ENCODE data around the gene APPL1. TPM values are rescaled to one million over a fixed set of nuclear protein-coding genes. Genes with fewer than 3 reads are reported as not detected.

The APPL1 gene, protein sequence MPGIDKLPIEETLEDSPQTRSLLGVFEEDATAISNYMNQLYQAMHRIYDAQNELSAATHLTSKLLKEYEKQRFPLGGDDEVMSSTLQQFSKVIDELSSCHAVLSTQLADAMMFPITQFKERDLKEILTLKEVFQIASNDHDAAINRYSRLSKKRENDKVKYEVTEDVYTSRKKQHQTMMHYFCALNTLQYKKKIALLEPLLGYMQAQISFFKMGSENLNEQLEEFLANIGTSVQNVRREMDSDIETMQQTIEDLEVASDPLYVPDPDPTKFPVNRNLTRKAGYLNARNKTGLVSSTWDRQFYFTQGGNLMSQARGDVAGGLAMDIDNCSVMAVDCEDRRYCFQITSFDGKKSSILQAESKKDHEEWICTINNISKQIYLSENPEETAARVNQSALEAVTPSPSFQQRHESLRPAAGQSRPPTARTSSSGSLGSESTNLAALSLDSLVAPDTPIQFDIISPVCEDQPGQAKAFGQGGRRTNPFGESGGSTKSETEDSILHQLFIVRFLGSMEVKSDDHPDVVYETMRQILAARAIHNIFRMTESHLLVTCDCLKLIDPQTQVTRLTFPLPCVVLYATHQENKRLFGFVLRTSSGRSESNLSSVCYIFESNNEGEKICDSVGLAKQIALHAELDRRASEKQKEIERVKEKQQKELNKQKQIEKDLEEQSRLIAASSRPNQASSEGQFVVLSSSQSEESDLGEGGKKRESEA
- 10 to 100 TPM; 19.1 to 57.9 (median 43.2) TPM for polyA plus RNA-seq

DNA sequence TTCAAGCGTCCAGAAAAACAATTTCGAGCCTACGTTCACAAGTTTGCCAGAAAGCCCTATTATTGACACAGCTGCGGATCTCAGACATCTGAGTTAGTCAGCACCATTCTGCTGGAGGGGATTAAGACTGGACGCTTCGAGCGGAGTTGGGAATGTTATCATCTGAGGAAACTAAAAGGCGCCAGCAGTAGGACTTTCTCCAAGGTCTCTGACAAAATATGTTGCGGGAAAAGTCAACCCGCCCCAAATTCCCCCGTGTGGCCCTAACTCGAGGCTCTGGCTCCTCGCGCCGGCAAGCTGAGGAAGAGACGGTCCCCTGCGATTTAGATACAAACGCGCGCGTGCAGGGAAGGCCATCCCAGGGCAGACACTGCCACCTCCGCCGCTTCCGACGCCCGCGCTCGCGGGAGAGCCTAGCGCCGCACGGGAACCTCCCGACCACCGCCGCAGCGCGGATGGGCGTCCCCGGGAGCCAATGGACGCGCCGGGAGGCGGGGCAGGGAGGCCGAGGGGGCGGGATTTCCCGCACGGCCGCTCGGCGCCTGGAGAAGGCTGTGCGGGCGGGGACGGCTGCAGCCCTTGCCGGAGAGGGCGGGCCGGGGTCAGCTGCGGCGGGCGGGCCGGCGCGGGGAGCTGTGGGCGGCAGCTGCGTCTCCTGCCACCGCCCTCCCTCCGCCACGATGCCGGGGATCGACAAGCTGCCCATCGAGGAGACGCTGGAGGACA, at the start of gene APPL1:
Gene APPL1 (plus strand): TSS at position 526 of the 726 bp plus-strand sequence. CDS start 155 bp downstream, at position 681.
- peaks cover 0 to 5% (median 4%) of the 10 kb centered on the region in 3 donors for H3K27me3 Mint-ChIP-seq (ENCODE audit: low read depth in 3 of 3)
- peak within 1 kb of the TSS; percentile 88 to 96 (median 94) for H3K4me3 Mint-ChIP-seq
- peaks cover 21 to 33% of the 10 kb centered on the region in 2 donors for H3K4me1 Mint-ChIP-seq
- no peaks in the 10 kb centered on the region for H3K9me3 Mint-ChIP-seq
- H3K36me3 Mint-ChIP-seq, result no peaks in the 10 kb centered on the region
- peak; percentile 90 to 91 (median 91) for DNase-seq
- H3K27ac Mint-ChIP-seq, result peak within 1 kb of the TSS; percentile 77 to 92 (median 85)

DNA sequence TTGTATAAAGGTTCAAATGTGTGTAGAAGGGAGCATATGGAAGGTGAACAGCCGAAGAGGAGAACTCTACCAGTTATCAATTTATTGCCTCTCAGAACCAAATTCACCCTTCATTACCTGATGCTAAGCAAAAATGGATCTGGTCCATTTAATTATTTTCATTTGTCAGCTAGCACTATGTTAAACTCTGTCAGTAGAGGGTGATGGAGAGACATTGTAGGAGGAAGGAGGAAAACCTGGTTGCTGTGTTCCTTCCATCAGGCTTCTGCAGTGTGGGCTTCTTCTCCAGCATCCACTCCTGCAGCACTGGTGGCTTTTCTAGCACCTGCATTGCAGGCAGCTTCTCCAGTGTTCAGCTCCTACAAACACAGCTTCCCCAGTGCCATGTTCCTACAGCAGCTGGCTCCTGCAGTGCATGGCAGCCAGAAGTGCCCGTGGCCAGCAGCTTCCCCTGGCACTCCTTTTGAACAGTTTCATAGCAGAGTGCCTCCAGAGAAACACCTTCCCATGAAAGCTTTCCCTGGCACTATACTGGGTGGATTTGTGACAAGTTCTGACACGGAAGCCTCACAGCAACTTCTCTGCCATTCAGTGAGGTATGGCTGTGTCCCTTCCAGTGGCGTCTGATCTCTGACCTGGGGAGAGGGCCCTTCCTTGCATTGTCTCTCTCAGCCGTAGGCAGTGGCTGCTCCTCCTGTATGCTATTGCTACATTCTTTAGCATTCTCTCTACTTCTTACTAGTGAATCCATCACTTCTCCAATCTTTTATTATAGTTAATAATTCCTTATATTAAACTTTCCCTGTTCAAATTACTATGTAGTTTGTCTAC, 47.7 kb upstream of the APPL1 start:
- Mint-ChIP-seq H3K4me1 (no peaks in the 10 kb centered on the region), H3K27me3 (ENCODE audit: low read depth in 3 of 3) (peaks cover 0 to 16% (median 3%) of the 10 kb centered on the region in 3 donors), H3K27ac (no peak overlapping the region), H3K36me3 (no peaks in the 10 kb centered on the region), H3K9me3 (no peaks in the 10 kb centered on the region), H3K4me3 (no peak overlapping the region)
- no peak for DNase-seq

DNA sequence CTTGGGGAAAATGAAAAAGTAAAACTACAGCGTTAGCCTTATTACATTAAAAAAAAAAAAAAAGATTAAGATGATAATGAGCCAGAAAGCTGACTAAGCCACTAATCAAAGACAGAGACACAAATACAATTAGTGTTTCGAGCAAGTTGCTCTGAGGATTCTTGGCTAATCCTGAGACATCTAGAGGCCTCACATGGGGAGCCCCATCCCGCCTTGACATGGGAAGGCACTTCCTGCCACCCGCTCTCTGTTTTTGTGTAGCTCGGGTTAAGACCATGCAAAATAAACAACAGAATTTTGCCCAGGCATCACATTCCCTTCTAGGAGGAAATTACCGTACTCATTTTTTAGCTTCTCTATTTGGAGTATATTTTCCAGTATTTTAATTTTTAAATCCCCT, 43.0 kb upstream of the APPL1 start:
- no peaks in the 10 kb centered on the region for H3K36me3 Mint-ChIP-seq

DNA sequence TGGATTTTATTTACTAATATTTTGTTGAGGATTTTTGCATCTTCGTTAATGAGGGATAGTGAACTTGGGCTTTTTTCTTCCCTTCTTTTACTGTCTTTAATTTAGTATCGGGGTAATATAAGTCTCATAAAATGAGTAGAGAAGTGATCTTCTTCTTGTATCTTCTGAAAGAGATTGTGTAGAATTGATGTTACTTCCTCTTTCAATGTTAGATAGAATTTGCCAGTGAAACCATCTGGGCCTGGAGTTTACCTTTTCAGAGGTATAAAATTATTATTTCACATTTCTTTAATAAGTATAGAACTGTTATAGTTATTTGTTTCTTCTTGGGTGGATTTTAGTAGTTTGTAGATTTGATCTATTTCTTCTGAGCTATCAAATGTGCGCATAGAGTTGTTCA, 35.5 kb upstream of the APPL1 start:
- Mint-ChIP-seq H3K27me3 (ENCODE audit: low read depth in 3 of 3) (peaks cover 1 to 12% (median 3%) of the 10 kb centered on the region in 3 donors), H3K4me3 (no peak overlapping the region)

More for the DNA sequence above, 43.0 kb upstream of the APPL1 start:
- Mint-ChIP-seq H3K4me1 (no peaks in the 10 kb centered on the region), H3K27me3 (ENCODE audit: low read depth in 3 of 3) (peaks cover 1 to 14% (median 6%) of the 10 kb centered on the region in 3 donors), H3K9me3 (no peaks in the 10 kb centered on the region), H3K27ac (no peak overlapping the region), H3K4me3 (no peak overlapping the region)
- DNase-seq, result no peak

DNA sequence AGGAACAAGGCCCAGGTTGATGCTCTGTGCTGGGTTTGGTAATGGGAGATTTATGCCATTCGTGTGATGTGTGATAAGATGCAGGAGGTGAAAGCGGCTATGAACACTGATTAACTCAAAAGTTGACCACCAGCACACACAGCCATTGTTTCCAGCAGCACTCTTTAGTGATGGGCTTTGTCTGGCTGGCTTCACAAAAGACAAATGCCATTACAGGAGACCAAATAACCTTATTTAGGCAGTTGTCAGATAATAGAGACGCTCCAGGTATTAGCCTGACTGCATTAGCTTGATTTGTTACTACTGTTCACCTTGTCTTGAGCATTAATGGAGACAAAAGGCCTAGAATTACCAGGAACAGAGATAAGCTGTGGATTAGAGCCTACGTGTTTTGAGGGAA, 32.9 kb upstream of the APPL1 start:
- peaks cover 0 to 2% of the 10 kb centered on the region in 2 donors for H3K4me1 Mint-ChIP-seq
- no peak overlapping the region for H3K4me3 Mint-ChIP-seq
- DNase-seq, result no peak
- H3K36me3 Mint-ChIP-seq, result peaks cover 0 to 4% (median 0%) of the 10 kb centered on the region in 3 donors
- H3K27me3 Mint-ChIP-seq (ENCODE audit: low read depth in 3 of 3), result peaks cover 1 to 14% (median 2%) of the 10 kb centered on the region in 3 donors
- H3K9me3 Mint-ChIP-seq, result no peaks in the 10 kb centered on the region
- H3K27ac Mint-ChIP-seq, result no peak overlapping the region

More for the DNA sequence above, 35.5 kb upstream of the APPL1 start:
- H3K27ac Mint-ChIP-seq, result no peak overlapping the region
- no peak for DNase-seq
- H3K9me3 Mint-ChIP-seq, result no peaks in the 10 kb centered on the region
- H3K36me3 Mint-ChIP-seq, result peaks cover 0 to 4% (median 0%) of the 10 kb centered on the region in 3 donors
- peaks cover 0 to under 1% of the 10 kb centered on the region in 2 donors for H3K4me1 Mint-ChIP-seq

DNA sequence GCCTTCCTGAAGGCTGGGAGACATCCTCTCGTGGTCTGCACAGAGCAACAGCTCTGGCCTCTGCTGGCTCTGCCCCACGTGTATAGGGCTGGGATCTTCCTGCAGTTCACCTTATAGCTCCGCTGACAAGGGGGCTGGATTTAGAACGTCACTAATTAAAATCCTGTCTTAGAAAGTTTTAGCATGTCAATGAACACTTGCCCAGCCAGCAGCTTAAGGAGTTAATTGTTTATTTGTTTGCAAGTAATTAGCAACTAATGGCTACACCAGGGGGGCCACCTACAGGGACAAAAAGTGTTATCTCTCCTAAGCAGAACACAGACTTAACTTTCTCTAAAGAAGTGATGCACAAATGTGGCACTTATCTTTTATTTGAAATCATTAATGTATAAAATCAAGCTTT, 27.6 kb upstream of the APPL1 start, which contains the start of gene HESX1:
Gene HESX1 (minus strand): TSS at position 84 of the 403 bp plus-strand sequence. CDS start 60 bp downstream, at position 24.
- Mint-ChIP-seq H3K27ac (no peak within 1 kb of the TSS), H3K36me3 (no peaks in the 10 kb centered on the region), H3K27me3 (ENCODE audit: low read depth in 3 of 3) (peaks cover 2 to 8% (median 2%) of the 10 kb centered on the region in 3 donors), H3K4me1 (peaks cover 0 to 2% of the 10 kb centered on the region in 2 donors), H3K4me3 (no peak within 1 kb of the TSS), H3K9me3 (no peaks in the 10 kb centered on the region)
- no peak for DNase-seq

DNA sequence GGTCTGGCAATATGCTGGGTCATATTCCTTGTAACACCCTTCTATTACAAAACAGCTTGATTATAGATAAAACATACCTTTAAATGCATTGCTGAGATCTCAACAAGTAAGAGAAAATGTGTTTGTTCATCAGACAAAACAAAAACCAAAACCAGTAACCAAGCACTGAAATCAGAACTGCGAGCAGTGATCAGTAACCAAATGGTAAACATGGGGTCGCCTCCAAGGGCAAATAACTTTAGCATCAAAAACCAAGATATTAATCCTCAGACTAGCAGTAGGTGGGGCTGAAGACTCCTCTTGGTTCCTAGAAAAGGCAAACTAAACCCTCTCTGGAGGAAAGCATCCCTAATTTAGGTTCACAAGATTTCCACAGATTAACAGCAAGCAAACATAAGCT, 21.1 kb upstream of the APPL1 start:
- H3K4me1 Mint-ChIP-seq, result no peaks in the 10 kb centered on the region
- H3K9me3 Mint-ChIP-seq, result no peaks in the 10 kb centered on the region
- no peak overlapping the region for H3K4me3 Mint-ChIP-seq
- peaks cover 0 to under 1% (median 0%) of the 10 kb centered on the region in 3 donors for H3K27me3 Mint-ChIP-seq (ENCODE audit: low read depth in 3 of 3)
- H3K36me3 Mint-ChIP-seq, result no peaks in the 10 kb centered on the region
- no peak for DNase-seq
- H3K27ac Mint-ChIP-seq, result no peak overlapping the region

DNA sequence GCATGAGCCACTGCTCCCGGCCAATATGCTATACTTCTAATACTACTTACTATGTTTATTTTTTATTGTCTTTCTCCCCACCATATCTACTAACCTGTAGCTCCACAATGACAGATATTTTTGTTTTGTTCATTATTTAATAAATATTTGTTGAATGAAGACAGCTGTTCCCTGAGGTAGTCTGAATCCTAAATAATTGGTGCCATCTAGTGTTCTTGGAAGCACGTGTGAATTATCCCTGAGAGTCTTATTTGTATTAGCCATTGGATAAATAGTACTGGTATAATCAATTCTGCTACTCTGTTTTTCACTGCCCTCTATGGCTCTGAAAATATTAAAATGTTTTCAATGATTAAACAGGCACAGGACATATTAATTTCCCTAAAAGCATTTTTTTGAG, 5.6 kb upstream of the APPL1 start:
- peaks cover 0 to 2% (median 2%) of the 10 kb centered on the region in 3 donors for H3K27me3 Mint-ChIP-seq (ENCODE audit: low read depth in 3 of 3)
- H3K27ac Mint-ChIP-seq, result no peak overlapping the region
- no peak for DNase-seq
- no peaks in the 10 kb centered on the region for H3K36me3 Mint-ChIP-seq
- H3K4me1 Mint-ChIP-seq, result peaks cover 2 to 4% of the 10 kb centered on the region in 2 donors
- H3K4me3 Mint-ChIP-seq, result no peak overlapping the region
- H3K9me3 Mint-ChIP-seq, result no peaks in the 10 kb centered on the region

DNA sequence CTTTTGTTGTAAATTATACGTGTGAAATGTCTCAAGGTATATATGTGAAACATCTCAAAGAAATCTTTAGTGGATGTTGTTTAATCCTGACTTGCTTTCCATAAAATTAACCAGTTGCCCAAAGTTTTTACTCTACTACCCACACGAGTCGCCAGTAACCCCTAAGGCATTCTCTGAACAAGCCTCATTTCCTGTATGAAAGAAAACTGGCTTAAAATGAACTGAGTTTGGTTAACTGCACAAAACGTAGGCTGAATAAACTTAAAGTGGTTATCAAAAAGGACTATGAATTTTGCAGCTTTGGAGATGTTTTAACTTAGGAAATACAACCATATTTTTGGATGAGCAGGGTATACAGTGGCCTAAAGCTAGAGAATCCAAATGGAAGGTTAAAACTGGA, 2.7 kb upstream of the APPL1 start:
- DNase-seq, result no peak
- H3K27ac Mint-ChIP-seq, result no peak overlapping the region
- H3K9me3 Mint-ChIP-seq, result no peaks in the 10 kb centered on the region
- H3K4me1 Mint-ChIP-seq, result peaks cover 20 to 26% of the 10 kb centered on the region in 2 donors
- no peak overlapping the region for H3K4me3 Mint-ChIP-seq
- no peaks in the 10 kb centered on the region for H3K36me3 Mint-ChIP-seq
- peaks cover 0 to 5% (median 4%) of the 10 kb centered on the region in 3 donors for H3K27me3 Mint-ChIP-seq (ENCODE audit: low read depth in 3 of 3)

DNA sequence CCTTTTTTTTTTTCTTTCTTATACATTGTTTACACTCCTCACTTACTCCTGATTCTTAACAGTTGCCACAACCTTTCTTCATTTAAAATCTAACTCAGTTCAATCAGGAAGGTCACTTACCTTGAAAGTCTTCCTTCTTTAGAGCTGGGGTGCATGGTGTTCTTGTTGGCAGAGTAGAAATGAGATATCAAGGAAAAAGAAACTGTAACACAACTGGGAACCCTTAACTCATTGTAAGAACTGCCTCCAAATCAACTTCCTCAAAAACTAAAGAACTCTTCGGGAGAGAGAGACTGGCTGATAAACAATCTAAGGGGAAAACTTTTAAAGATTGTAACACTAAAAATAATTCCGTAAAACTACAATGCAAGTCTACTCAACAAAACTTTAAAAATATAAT, 1.4 kb upstream of the APPL1 start:
- peak overlapping the region; percentile 14 to 68 (median 34) for H3K4me3 Mint-ChIP-seq
- no peaks in the 10 kb centered on the region for H3K9me3 Mint-ChIP-seq
- H3K27me3 Mint-ChIP-seq (ENCODE audit: low read depth in 3 of 3), result peaks cover 0 to 5% (median 4%) of the 10 kb centered on the region in 3 donors
- H3K27ac Mint-ChIP-seq, result peak overlapping the region in 4 of 6 donors; percentile 1 to 58 (median 33)
- peaks cover 21 to 33% of the 10 kb centered on the region in 2 donors for H3K4me1 Mint-ChIP-seq
- no peak for DNase-seq
- no peaks in the 10 kb centered on the region for H3K36me3 Mint-ChIP-seq

DNA sequence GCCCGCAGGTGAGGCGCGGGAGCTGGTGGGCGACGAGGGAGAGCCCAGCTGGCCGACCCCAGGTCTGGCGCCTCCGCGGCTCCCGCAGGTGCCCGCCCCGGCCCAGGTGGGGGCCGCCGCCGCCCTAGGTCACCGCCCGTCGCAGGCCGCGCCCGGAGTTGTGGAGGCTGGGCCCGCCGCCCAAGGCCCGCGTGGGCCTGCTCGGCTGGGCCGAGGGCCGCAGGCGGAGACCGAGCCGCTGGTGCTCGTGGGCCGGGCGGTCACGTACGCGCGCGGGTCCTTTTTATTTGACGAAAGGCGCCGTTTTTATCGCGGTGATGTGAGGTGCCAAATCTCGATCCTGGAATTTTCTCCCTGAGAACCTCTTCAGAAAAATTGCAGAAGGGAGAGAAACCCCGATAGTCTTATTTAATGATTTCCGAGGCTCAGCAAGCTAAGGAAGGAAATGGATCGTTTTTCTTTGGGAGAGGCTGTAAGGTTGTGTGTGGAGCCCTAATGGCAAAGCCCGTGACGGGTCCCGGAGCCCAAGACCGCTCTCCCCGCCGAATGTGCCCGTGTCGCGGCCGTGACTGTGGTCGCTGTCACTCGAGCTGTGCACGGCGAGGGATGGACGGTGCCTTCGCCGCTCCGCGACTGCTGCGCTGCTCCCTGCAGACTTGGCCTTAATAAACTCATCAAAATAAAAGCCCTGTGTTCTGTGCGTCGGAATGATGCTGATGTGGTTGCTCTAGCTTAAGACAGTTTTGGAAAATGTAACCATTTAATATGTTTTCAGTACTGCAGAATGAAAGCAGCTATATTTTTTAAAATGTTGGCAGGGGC, 612 bp downstream of the APPL1 start:
- peak overlapping the region; percentile 77 to 91 (median 85) for H3K27ac Mint-ChIP-seq
- H3K4me3 Mint-ChIP-seq, result peak overlapping the region; percentile 87 to 96 (median 89)
- peak; percentile 34 to 59 (median 44) for DNase-seq
- H3K36me3 Mint-ChIP-seq, result no peaks in the 10 kb centered on the region
- H3K9me3 Mint-ChIP-seq, result no peaks in the 10 kb centered on the region
- H3K27me3 Mint-ChIP-seq (ENCODE audit: low read depth in 3 of 3), result peaks cover 0 to 5% (median 4%) of the 10 kb centered on the region in 3 donors
- H3K4me1 Mint-ChIP-seq, result peaks cover 21 to 35% of the 10 kb centered on the region in 2 donors

DNA sequence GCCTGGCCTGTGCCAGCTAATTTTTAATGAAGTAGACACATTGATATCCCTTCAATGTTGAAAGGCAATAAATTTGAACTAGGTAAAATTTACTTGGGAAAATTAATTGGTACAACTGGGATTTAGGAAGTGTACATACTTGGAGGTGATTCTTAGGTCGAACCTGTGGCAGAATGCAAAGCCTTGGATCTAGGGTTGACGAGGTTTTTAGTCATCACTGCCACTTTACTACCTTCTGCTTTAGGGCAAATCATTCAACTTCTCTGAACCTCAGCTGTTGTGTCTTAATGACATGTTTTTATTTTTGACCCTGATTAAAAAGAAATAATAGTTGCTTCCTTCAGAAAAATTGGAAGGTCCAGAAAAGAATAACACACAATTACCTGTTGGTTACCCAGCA, 2.5 kb downstream of the APPL1 start:
- Mint-ChIP-seq H3K27ac (peak overlapping the region in 1 of 6 donors; percentile 30), H3K4me1 (peaks cover 27 to 44% of the 10 kb centered on the region in 2 donors)

More for the DNA sequence above, 2.5 kb downstream of the APPL1 start:
- H3K4me3 Mint-ChIP-seq, result peak overlapping the region in 3 of 5 donors; percentile 9 to 49 (median 35)
- H3K9me3 Mint-ChIP-seq, result no peaks in the 10 kb centered on the region
- H3K36me3 Mint-ChIP-seq, result no peaks in the 10 kb centered on the region
- no peak for DNase-seq
- H3K27me3 Mint-ChIP-seq (ENCODE audit: low read depth in 3 of 3), result peaks cover 0 to 5% (median 4%) of the 10 kb centered on the region in 3 donors
